GM19468 (cell line): Measurements from ENCODE around the gene ANK3.

ENCODE experiments used
- ATAC-seq: cut with Tn5 transposase; IDR thresholded peaks from one replicate; pipeline ENCODE4 v1.9.1; 2021; ENCODE audit warnings: mild to moderate bottlenecking, moderate library complexity, moderate number of reproducible peaks; ENCODE audit not compliant: unreplicated experiment; ENCODE audit errors: extremely low read depth

ANK3 gene

GRCh38 chr10:60351191-60351853, 38.4 kb downstream of the ANK3 start:
- ATAC-seq, result no peak

GRCh38 chr10:60350400-60350799, 39.3 kb downstream of the ANK3 start:
- no peak for ATAC-seq

- ATAC-seq, result no peak
Measured at GRCh38 chr10:60349426-60349825, 40.2 kb downstream of the ANK3 start.

GRCh38 chr10:60348982-60349381, 40.7 kb downstream of the ANK3 start:
- ATAC-seq, result no peak

GRCh38 chr10:60347270-60347669, 42.4 kb downstream of the ANK3 start:
- no peak for ATAC-seq

- ATAC-seq, result no peak
Measured at GRCh38 chr10:60346661-60347060, 43.0 kb downstream of the ANK3 start.

GRCh38 chr10:60343254-60343653, 46.4 kb downstream of the ANK3 start:
- ATAC-seq, result no peak

GRCh38 chr10:60341969-60342368, 47.7 kb downstream of the ANK3 start:
- ATAC-seq, result no peak

GRCh38 chr10:60340973-60341372, 48.7 kb downstream of the ANK3 start:
- no peak for ATAC-seq

- no peak for ATAC-seq
Measured at GRCh38 chr10:60339757-60340156, 49.9 kb downstream of the ANK3 start.

- no peak for ATAC-seq
Measured at GRCh38 chr10:60338786-60339185, 50.9 kb downstream of the ANK3 start.

GRCh38 chr10:60338002-60338564, 51.6 kb downstream of the ANK3 start:
- no peak for ATAC-seq

GRCh38 chr10:60336901-60337630, 52.6 kb downstream of the ANK3 start:
- no peak for ATAC-seq

GRCh38 chr10:60335708-60336107, 54.0 kb downstream of the ANK3 start:
- ATAC-seq, result no peak

- no peak for ATAC-seq
Measured at GRCh38 chr10:60334991-60335390, 54.7 kb downstream of the ANK3 start.

GRCh38 chr10:60332371-60332770, 57.3 kb downstream of the ANK3 start:
- no peak for ATAC-seq

GRCh38 chr10:60331886-60332285, 57.8 kb downstream of the ANK3 start:
- ATAC-seq, result no peak

- ATAC-seq, result no peak
Measured at GRCh38 chr10:60323162-60323561, 66.5 kb downstream of the ANK3 start.

- ATAC-seq, result no peak
Measured at GRCh38 chr10:60320666-60321065, 69.0 kb downstream of the ANK3 start.

GRCh38 chr10:60316029-60316428, 73.6 kb downstream of the ANK3 start:
- ATAC-seq, result no peak

- no peak for ATAC-seq
Measured at GRCh38 chr10:60315311-60315710, 74.4 kb downstream of the ANK3 start.
